Measurements from ENCODE around the gene ZFYVE16. TPM values are rescaled to one million over a fixed set of nuclear protein-coding genes. Genes with fewer than 3 reads are reported as not detected.

Gene ZFYVE16
- total RNA-seq, 1 experiment from 2014 or later, result 4.5 TPM

Other genes with a start within 250 kb of the ZFYVE16 start
- gene SERINC5, start 152.0 kb upstream of the ZFYVE16 start, total RNA-seq (2014; rRNA removed; shearing (Covaris generic); ENCODE audit: low replicate concordance), result 19.4 and 19.9 TPM in 2 replicates
- gene SPZ1, start 88.1 kb upstream of the ZFYVE16 start, total RNA-seq (2014; rRNA removed; shearing (Covaris generic); ENCODE audit: low replicate concordance), result not detected in 2 replicates
- 0.20 and 0.32 TPM in 2 replicates for gene FAM151B, start 80.0 kb downstream of the ZFYVE16 start, total RNA-seq (2014; rRNA removed; shearing (Covaris generic); ENCODE audit: low replicate concordance)
- gene ANKRD34B, start 162.2 kb downstream of the ZFYVE16 start, total RNA-seq (2014; rRNA removed; shearing (Covaris generic); ENCODE audit: low replicate concordance), result 3.3 and 3.4 TPM in 2 replicates
- 2.9 and 3.6 TPM in 2 replicates for gene MSH3, start 246.6 kb downstream of the ZFYVE16 start, total RNA-seq (2014; rRNA removed; shearing (Covaris generic); ENCODE audit: low replicate concordance)
- 74.9 and 80.1 TPM in 2 replicates for gene DHFR, start 246.9 kb downstream of the ZFYVE16 start, total RNA-seq (2014; rRNA removed; shearing (Covaris generic); ENCODE audit: low replicate concordance)